Measurements from ENCODE around the gene FBLN5. TPM values are rescaled to one million over a fixed set of nuclear protein-coding genes. Genes with fewer than 3 reads are reported as not detected.

Gene FBLN5
- total RNA-seq, 1 experiment from 2014 or later: not detected

- ChIA-PET CTCF (no interaction called here), POLR2A (ENCODE audit: unreplicated experiment) (no interaction called here)
- Histone ChIP-seq H3K4me2 (no peak overlapping the region), H3K27ac (no peak overlapping the region), H3K4me1 (replicated peaks; ENCODE audit: insufficient read depth) (no peaks in the 10 kb centered on the region), H4K20me1 (ENCODE audit: insufficient read depth) (no peaks in the 10 kb centered on the region), H3K9me2 (ENCODE audit: insufficient read depth) (no peaks in the 10 kb centered on the region), H3K79me2 (ENCODE audit: low read depth) (no peaks in the 10 kb centered on the region), H3K4me3 (no peak overlapping the region), H3K27me3 (ENCODE audit: insufficient read depth, low read depth) (no peaks in the 10 kb centered on the region), H2AFZ (no peak overlapping the region), H3F3A (ENCODE audit: insufficient read depth, low read depth) (no peaks in the 10 kb centered on the region), H3K36me3 (ENCODE audit: low read depth) (no peaks in the 10 kb centered on the region), H3K9me3 (ENCODE audit: insufficient read depth, low read depth) (no peaks in the 10 kb centered on the region)
- intact Hi-C loops (cut with micrococcal nuclease; ENCODE audit: unreplicated experiment): no loop called here
- DNase-seq: no peak
- no peak for TF ChIP-seq EZH2 (IDR thresholded peaks at IDR 0.05; ENCODE audit: low read depth)
- no peak for TF ChIP-seq CTCF (conservative IDR thresholded peaks at IDR 0.05)
- no TSS peak for BruUV-seq (replicated peaks)
Observed at GRCh38 chr14:91956616-91957015, 9.1 kb upstream of the FBLN5 start.

- Histone ChIP-seq H3K9me3 (ENCODE audit: insufficient read depth, low read depth) (no peaks in the 10 kb centered on the region), H3K4me1 (replicated peaks; ENCODE audit: insufficient read depth) (no peaks in the 10 kb centered on the region), H3K9me2 (ENCODE audit: insufficient read depth) (no peaks in the 10 kb centered on the region), H3K79me2 (ENCODE audit: low read depth) (no peaks in the 10 kb centered on the region), H3K27ac (no peak overlapping the region), H2AFZ (no peak overlapping the region), H3K36me3 (ENCODE audit: low read depth) (no peaks in the 10 kb centered on the region), H4K20me1 (ENCODE audit: insufficient read depth) (no peaks in the 10 kb centered on the region), H3F3A (ENCODE audit: insufficient read depth, low read depth) (no peaks in the 10 kb centered on the region), H3K4me2 (no peak overlapping the region), H3K4me3 (no peak overlapping the region), H3K27me3 (ENCODE audit: insufficient read depth, low read depth) (no peaks in the 10 kb centered on the region)
- no TSS peak for BruUV-seq (replicated peaks)
- intact Hi-C loops (cut with micrococcal nuclease; ENCODE audit: unreplicated experiment): no loop called here
- ChIA-PET POLR2A (ENCODE audit: unreplicated experiment) (no interaction called here), CTCF (no interaction called here)
- TF ChIP-seq CTCF (conservative IDR thresholded peaks at IDR 0.05) (no peak), EZH2 (IDR thresholded peaks at IDR 0.05; ENCODE audit: low read depth) (no peak)
- no peak for DNase-seq
Observed at GRCh38 chr14:91955168-91955567, 7.7 kb upstream of the FBLN5 start.

DNA sequence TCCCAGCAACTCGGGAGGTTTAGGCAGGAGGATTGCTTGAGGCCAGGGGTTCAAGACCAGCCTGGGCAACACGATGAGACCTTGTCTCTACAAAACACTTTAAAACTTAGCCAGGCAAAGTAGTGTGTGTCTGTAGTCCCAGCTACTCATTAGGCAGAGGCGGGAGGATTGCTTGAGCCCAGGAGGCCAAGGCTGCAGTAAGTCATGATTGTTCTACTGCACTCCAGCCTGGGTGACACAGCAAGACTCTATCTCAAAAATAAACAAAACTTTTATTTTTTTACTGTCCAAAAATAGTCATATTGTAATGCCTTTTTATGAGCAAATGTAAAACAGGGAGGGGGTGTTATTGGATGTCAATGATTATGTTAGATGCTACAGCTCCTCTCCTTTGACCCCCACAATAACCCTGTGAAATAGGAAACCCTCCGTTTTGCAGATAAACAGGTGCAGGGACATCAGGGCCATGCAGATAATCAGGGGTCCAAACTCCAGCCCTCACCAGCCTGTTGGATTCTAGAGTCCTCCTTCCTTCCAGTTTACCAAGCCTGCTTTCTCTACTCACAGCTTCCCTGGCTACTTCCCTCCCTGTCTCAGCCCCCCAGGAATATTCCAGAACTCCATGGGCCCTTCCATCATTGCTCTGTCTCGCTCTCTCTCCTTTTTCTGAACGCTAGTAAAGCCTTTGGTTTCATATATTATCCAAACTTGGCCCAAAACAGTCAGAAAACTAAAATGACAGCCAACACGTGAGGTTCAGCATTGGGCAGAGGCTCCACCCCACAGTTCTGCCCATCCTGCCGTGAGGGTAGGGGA is 5.9 kb upstream of the FBLN5 start:
- no peak overlapping the region for H3K27ac ChIP-seq
- no peaks in the 10 kb centered on the region for H3F3A ChIP-seq (ENCODE audit: insufficient read depth, low read depth)
- no peak overlapping the region for H3K4me3 ChIP-seq
- H3K27me3 ChIP-seq (ENCODE audit: insufficient read depth, low read depth): peaks cover under 1% of the 10 kb centered on the region; the same call in 1 of the 2 replicates
- DNase-seq: no peak
- ChIA-PET CTCF (no interaction called here), POLR2A (ENCODE audit: unreplicated experiment) (no interaction called here)
- no TSS peak for BruUV-seq (replicated peaks)
- no peaks in the 10 kb centered on the region for H3K4me1 ChIP-seq (replicated peaks; ENCODE audit: insufficient read depth)
- no peaks in the 10 kb centered on the region for H3K9me3 ChIP-seq (ENCODE audit: insufficient read depth, low read depth)
- no peaks in the 10 kb centered on the region for H3K36me3 ChIP-seq (ENCODE audit: low read depth)
- no peaks in the 10 kb centered on the region for H4K20me1 ChIP-seq (ENCODE audit: insufficient read depth)
- no peak overlapping the region for H3K4me2 ChIP-seq
- no peak overlapping the region for H2AFZ ChIP-seq
- no peak for TF ChIP-seq EZH2 (IDR thresholded peaks at IDR 0.05; ENCODE audit: low read depth)
- TF ChIP-seq CTCF (conservative IDR thresholded peaks at IDR 0.05): no peak
- H3K9me2 ChIP-seq (ENCODE audit: insufficient read depth): no peaks in the 10 kb centered on the region
- no peaks in the 10 kb centered on the region for H3K79me2 ChIP-seq (ENCODE audit: low read depth)
- intact Hi-C loops (cut with micrococcal nuclease; ENCODE audit: unreplicated experiment): no loop called here

All from PC-9 (cell line).